ENCODE data around the gene APEX1.

APEX1 gene

DNA sequence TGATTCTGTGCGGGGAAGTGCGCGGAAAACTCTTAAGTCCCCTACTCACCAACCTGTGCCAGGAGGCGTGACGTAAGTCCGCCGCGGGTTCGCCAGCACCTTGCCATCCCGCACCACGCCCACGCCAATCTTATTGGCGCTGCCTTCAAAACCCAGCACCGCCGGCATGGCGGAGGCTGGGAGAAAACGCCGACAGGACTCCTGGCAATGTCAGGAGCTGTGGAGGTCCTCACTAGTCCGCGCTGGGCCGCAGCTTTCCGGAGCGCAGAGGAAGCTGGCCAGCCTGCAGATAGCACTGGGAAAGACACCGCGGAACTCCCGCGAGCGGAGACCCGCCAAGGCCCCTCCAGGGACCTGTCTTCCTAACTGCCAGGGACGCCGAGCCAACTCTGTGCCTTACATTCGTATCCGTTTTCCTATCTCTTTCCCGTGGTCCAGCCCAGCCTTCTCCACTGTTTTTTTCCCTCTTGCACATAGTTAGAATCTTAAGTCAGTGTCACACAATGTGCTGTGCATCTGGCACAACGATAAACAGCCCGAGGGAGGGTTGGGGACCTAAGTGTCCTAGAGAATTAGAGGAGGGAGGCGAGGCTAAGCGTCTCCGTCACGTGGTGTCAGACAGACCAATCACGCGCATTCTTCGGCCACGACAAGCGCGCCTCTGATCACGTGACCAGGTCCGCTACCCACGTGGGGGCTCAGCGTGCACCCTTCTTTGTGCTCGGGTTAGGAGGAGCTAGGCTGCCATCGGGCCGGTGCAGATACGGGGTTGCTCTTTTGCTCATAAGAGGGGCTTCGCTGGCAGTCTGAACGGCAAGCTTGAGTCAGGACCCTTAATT, at the start of gene APEX1, which contains the start of gene OSGEP:
Gene APEX1, plus strand, starts transcription at position 711 of the 839 bp plus-strand sequence. CDS start 420 bp downstream, outside the sequence.
Gene OSGEP, minus strand, starts transcription at position 297 of the 839 bp plus-strand sequence. Its CDS starts 129 bp downstream, at position 168.
- peak; percentile 99 for DNase-seq

DNA sequence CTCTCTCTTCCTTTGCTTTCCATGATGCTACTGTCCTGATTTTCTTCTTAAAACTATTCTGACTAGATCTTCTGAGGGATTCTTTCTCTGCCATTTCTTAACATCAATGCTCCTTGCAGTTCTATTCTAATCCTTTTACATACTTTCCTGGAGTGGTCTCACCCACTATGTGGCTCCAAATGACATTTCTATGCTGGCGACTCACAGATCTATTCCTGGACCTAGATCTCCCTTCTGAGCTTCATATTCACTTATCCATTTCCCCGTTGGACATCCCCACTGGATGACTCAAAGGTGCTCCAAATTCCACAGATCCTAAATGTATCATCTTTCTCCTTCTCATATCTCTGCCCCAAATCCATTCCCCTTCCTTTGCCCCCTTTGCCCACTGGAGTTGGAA, 45.8 kb upstream of the APEX1 start:
- no peak for DNase-seq

- DNase-seq, result no peak
Observed at GRCh38 chr14:20412411-20412810, 42.6 kb upstream of the APEX1 start.

GRCh38 chr14:20412876-20413743, 41.9 kb upstream of the APEX1 start, which contains the start of gene TEP1:
TSS of gene TEP1 (minus strand) at chr14:20413501. CDS start at chr14:20408439, 5,062 bp downstream.
- peak; percentile 87 for DNase-seq

- DNase-seq, result no peak
Observed at GRCh38 chr14:20413744-20414082, 41.3 kb upstream of the APEX1 start.

GRCh38 chr14:20415782-20416206, 39.2 kb upstream of the APEX1 start:
- DNase-seq, result peak; percentile 29

DNA sequence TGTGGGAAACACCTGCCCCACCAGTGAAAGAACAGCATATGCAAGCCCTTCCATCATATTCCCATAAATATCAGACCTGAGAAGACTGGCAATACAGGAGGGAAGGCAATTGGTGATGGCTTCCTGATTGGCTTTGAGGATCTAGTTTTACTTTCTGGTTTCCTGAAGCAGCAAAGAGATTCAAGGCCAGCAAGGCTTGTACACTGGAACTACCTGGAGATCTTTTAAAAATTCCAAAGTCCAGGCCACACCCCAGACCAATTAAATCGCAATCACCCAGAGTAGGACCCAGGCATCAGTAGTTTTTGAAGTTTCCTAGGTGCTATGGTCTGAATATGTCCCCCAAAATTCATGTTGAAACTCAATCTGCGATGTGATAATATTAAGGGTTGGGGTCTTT, 38.8 kb upstream of the APEX1 start:
- DNase-seq, result no peak

- DNase-seq, result peak; percentile 24
Observed at GRCh38 chr14:20417250-20418186, 37.5 kb upstream of the APEX1 start.

DNA sequence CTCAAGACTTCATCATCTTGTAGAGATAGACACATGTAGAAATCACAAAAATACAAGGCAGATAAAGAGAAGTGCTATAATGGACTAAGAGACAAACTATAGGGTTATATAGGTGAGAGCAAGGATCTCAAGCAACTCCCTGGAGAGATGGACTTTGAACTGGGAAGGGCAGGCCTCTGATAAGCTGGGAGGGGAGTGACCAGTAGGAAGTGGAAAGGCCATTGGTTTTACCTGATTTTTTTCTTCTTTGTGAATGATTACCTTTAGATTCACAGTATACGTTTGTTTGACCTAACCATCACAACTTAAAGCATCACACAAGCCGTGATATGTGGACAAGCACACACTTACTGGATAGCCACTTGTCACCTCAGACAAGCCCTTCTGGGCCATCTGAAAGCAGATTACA, 36.5 kb upstream of the APEX1 start:
- no peak for DNase-seq

DNA sequence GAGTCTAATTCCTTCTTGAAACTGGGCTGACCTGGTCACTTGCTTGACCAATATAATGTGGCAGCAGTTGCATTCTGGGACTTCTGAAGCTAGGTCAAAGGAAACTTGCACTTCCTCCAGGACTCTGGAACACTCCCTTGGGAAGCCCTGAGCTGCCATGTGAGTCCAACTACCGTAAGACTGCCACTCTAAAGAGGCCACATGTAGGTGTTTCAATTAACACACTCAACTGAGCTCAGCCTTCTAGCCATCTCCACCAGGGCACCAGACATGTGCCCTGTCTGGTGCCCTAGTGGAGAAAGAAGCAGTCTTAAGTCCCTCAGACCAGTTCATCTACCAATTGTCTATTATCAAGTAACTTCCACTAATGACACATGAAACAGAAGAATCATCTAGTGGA, 35.6 kb upstream of the APEX1 start:
- DNase-seq, result no peak

- no peak for DNase-seq
Observed at GRCh38 chr14:20421267-20421666, 33.8 kb upstream of the APEX1 start.

- no peak for DNase-seq
Observed at GRCh38 chr14:20422886-20423285, 32.1 kb upstream of the APEX1 start.

DNA sequence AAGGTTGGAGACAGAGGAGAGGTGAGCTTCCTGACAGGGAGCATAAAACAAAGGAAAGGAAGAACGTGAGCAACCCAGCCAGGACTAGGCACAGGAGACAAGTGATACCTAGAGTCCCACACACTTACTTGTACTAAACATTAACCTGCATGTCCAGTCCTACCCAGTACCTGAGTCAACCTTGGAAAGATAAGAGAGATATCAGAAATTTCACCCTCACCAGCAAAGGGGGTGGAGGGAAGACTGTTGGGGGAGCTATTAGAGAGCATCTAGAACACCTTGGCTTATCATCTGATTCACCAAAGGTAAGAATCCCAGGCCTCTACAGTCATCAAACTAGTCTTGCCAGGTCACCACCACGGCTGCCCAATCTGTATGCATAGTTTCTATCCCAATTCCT, 30.2 kb upstream of the APEX1 start:
- DNase-seq, result no peak

GRCh38 chr14:20427231-20428009, 27.6 kb upstream of the APEX1 start:
- DNase-seq, result no peak

DNA sequence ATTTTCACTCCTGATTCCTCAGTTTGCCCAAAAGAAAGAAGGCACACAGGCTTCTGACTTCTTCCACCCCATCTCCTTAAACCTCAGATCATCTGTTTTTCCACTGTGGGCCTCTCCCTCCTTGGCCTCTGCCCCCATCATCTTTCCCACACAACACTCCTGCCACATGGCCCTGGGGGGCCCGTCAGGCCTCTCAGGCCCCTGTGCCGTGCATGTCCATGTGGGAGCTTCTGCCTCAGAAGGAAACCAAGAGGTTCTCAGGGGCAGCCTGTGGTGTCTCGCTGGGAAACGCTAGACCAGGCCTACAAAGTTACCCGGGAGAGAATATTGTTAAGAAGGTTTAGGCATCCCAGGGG, 27.0 kb upstream of the APEX1 start:
- no peak for DNase-seq

DNA sequence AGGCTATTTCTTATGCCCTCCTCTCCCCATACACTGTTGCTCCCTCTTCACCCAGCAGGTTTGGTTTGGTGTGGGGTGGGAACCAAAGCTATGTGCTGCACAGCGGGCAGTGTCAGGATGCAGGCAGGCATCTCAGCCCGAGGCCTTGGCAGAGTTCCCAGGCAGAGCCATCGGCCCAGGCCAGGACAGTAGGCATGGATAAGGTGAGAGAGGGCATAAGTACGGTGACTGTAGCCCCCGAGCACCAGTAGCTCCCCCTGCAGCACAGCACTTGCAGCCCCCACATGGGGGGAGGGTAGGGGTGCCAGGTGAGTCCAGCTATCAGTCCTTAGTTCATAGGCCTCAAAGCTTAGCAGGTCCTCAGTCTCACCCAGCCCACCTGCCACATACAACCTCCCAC, 26.2 kb upstream of the APEX1 start:
- DNase-seq, result no peak

DNA sequence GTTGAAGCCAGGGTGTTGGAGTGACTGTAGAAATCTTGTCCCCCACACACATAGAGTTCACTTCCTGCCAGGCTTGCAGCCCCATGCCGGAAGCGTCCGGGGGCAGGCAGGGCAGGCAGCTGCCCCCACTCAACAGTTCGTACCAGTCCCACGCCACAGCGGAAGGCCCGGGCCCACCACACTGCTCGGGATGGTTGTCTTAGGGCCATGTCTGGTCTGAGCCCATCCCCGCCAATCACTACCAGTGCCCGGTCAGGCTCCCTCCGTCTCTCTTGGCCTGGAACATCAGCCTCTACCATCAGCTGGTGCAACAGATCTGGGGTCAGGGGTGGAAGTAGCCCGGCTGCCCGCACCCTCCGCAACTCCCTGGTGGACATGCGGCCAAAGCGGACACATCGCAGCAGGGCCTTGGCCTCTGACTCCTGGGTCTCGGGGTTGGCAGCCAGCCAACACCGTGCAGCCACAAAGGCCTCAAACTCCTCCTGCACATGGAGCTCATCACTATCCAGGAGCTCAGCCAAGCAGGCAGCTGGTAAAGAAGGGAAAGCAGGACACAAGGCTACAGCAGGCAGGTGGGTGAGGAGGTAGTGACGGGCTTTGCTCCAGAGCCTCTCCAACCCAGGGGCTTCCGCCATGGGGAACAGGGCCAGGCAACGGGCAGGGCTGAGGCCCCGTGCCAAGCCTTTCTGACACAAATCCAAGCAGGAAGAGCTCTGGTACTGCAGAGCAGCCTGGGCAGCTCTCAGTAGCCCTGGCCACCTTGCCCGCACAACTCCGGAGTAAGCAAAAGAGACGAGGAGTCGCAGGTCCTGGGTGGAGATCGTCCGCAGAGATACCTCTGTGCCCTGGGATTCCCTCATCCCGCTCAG, 25.0 kb upstream of the APEX1 start:
- DNase-seq, result no peak

GRCh38 chr14:20434701-20435581, 20.1 kb upstream of the APEX1 start:
- DNase-seq, result no peak

GRCh38 chr14:20435582-20436362, 19.3 kb upstream of the APEX1 start, which contains the start of gene KLHL33:
TSS of gene KLHL33 (minus strand) at chr14:20436166. CDS start at chr14:20435811, 355 bp downstream.
- DNase-seq, result no peak

Data from NCI-H345 (cell line).